Transverse colon (tissue), 4 donors: ENCODE measurements around the gene PAOX. TPM values are rescaled to one million over a fixed set of nuclear protein-coding genes. Genes with fewer than 3 reads are reported as not detected.
A peak's percentile ranks its signal among the peaks of the same experiment; 100 is the strongest.

Experiments used
- DNase-seq: peaks from one replicate; pipeline ENCODE4 v3.0.0-alpha.2; 2019
- H3K27ac ChIP-seq, 4 donors: fragments of 200-600 bp; sonication (generic); 2 replicates each; pipeline ENCODE4 v1.5.1; 2016 to 2018; ENCODE audit warnings: inconsistent platforms in 4 of 4
- H3K27me3 ChIP-seq: fragments of 200-600 bp; sonication (generic); 2 replicates; pipeline ENCODE4 v1.5.1; 2017; ENCODE audit warnings: inconsistent platforms
- H3K36me3 ChIP-seq, 4 donors: fragments of 200-600 bp; sonication (generic); 2 replicates each; pipeline ENCODE4 v1.5.1; 2017 to 2019; ENCODE audit warnings: inconsistent platforms in 4 of 4
- H3K4me1 ChIP-seq, 4 donors: fragments of 200-600 bp; sonication (generic); 2 replicates each; pipeline ENCODE4 v1.5.1; 2017 to 2020; ENCODE audit warnings: inconsistent platforms in 4 of 4
- H3K4me3 ChIP-seq, 4 donors: fragments of 200-600 bp; sonication (generic); 1 replicate in 1 of 4; 2 replicates in 3 of 4; pipeline versions ENCODE4 v1.5.1 to v1.6.1; 2017 to 2019; ENCODE audit warnings: inconsistent platforms in 4 of 4
- H3K9me3 ChIP-seq, 2 donors: fragments of 200-600 bp; sonication (generic); 2 replicates each; pipeline ENCODE4 v1.5.1; 2017 to 2019; ENCODE audit warnings: inconsistent platforms in 2 of 2
- CTCF ChIP-seq, 5 experiments: fragments of 200-600 bp in 3 of 5; fragments of 450-650 bp in 2 of 5; sonication (generic) in 3 of 5; IDR thresholded peaks; 1 replicate in 2 of 5; 2 replicates in 3 of 5; pipeline ENCODE4 v1.5.1; 2016 to 2017; ENCODE audit warnings: antibody characterized with exemption in 5 of 5, inconsistent platforms in 3 of 5, mild to moderate bottlenecking in 2 of 5, moderate library complexity in 1 of 5
- EP300 ChIP-seq: sonication (generic); formaldehyde crosslinking; IDR thresholded peaks from one replicate; pipeline ENCODE4 v1.6.1; 2017; ENCODE audit warnings: antibody characterized with exemption, low read depth
- POLR2A ChIP-seq: fragments of 450-650 bp; IDR thresholded peaks from one replicate; pipeline ENCODE4 v1.6.1; 2016; ENCODE audit warnings: antibody characterized with exemption, mild to moderate bottlenecking, moderate library complexity
- POLR2AphosphoS5 ChIP-seq, 3 donors: sonication (generic); formaldehyde crosslinking; IDR thresholded peaks; one replicate each; pipeline ENCODE4 v1.6.1; 2016; ENCODE audit warnings: antibody characterized with exemption in 3 of 3
- WGBS, 2 donors: methylation state at CpG; one replicate each; pipeline ENCODE4 v1.1.5; 2018; ENCODE audit warnings: low coverage in 1 of 2; 5-methylcytosine and 5-hydroxymethylcytosine counted together
- in situ Hi-C, 4 donors: fragments of 200-750 bp; cut with MboI; loops; one replicate each; pipeline versions ENCODE4 v1.15.0 to v1.15.1; 2017; ENCODE audit warnings: low sequenced_read_pairs in 3 of 4, low pct_ligation_motif_present in 1 of 4, low pct_unique_long_range_greater_than_20kb in 1 of 4
- intact Hi-C: fragments of 100-400 bp; cut with DNase I; formaldehyde crosslinking; loops from one replicate; pipeline ENCODE4 v1.15.1; 2023; ENCODE audit warnings: low total_unique reads
- total RNA-seq, 4 donors: library from RNA; depleted of rRNA; stranded (reverse); fragments of >200 nt; gene quantifications; one replicate each; pipeline ENCODE4 v1.1.0, GENCODE V29; 2016

Gene PAOX
- total RNA-seq, 4 donors from 2014 or later, result 11.3 to 32.4 (median 17.1) TPM

GRCh38 chr10:133336577-133337369 is 42.3 kb upstream of the PAOX start, which contains the start of gene CALY:
Gene CALY, minus strand, starts transcription at chr10:133336896. Its CDS starts 7,907 bp downstream, at chr10:133328989.
- Histone ChIP-seq H3K27me3 (peaks cover 57% of the 10 kb centered on the region), H3K4me1 (peaks cover 14 to 21% (median 20%) of the 10 kb centered on the region in 4 donors), H3K27ac (no peak within 1 kb of the TSS), H3K4me3 (peak within 1 kb of the TSS; percentile 8 to 36 (median 19)), H3K36me3 (no peaks in the 10 kb centered on the region), H3K9me3 (no peaks in the 10 kb centered on the region)
- peak; percentile 62 for DNase-seq
- TF ChIP-seq CTCF (IDR thresholded peaks at IDR 0.05), result no peak
- no peak for TF ChIP-seq POLR2A
- TF ChIP-seq POLR2AphosphoS5 (IDR thresholded peaks at IDR 0.05), result no peak
- TF ChIP-seq EP300, result no peak
- WGBS, 2 donors, result 5% methylated on average over 43 of the region's 63 CpGs; no CpG with 5 or more reads in 1 of the 2 donors
- in situ Hi-C loops (no loop called here), intact Hi-C loops (no loop called here)

GRCh38 chr10:133337370-133337725 is 41.7 kb upstream of the PAOX start:
- WGBS, 2 donors, result 59% methylated on average over 3 of the region's 3 CpGs; no CpG with 5 or more reads in 1 of the 2 donors
- intact Hi-C loops, result no loop called here

DNA sequence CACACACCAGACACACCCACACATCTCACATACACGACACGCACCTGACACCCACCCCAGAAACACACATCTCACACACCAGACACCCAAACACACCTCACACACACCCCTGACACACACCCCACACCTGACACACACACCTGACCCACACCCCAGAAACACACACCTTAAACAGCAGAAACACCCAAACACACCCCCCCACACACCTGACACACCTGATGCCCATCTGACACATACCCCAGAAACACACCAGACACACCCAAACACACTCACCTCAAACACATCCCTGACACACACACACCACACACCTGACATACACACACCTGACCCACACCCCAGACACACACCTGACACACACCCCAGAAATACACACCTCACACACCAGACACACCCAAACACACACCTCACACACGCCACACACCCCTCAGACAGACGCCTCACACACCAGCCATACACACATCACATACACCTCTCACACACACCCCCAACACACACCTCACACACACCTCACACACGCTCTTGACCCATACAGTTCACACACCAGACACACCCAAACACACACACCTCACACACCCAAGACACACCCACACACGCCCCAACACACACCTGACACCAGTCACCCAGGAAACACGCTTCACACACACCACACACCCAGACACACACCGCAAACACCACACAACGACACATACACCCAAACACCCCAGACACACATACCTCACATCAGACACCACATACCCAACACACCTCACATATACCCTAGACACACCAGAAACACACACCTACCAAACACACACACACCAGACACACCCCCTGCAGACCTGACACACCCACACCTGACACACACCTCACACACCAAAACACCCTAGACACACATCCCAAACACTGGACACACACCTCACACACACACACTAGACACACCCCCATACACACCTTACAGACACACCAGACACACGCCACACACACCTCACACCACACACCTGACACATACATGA is 40.7 kb upstream of the PAOX start:
- in situ Hi-C loops, result no loop called here
- Histone ChIP-seq H3K36me3 (no peaks in the 10 kb centered on the region), H3K9me3 (no peaks in the 10 kb centered on the region), H3K4me1 (peaks cover 14 to 21% (median 20%) of the 10 kb centered on the region in 4 donors), H3K4me3 (no peak overlapping the region), H3K27ac (no peak overlapping the region), H3K27me3 (peaks cover 50% of the 10 kb centered on the region)
- intact Hi-C loops, result no loop called here
- TF ChIP-seq POLR2AphosphoS5 (IDR thresholded peaks at IDR 0.05), result no peak
- TF ChIP-seq CTCF (IDR thresholded peaks at IDR 0.05), result no peak
- TF ChIP-seq POLR2A, result no peak
- no peak for TF ChIP-seq EP300
- DNase-seq, result no peak
- WGBS, 2 donors, result 70 to 71% methylated on average over 5 to 10 of the region's 10 CpGs

More at GRCh38 chr10:133337370-133337725, 41.7 kb upstream of the PAOX start:
- Histone ChIP-seq H3K27ac (no peak overlapping the region), H3K36me3 (no peaks in the 10 kb centered on the region), H3K4me1 (peaks cover 14 to 21% (median 20%) of the 10 kb centered on the region in 4 donors), H3K9me3 (no peaks in the 10 kb centered on the region), H3K4me3 (no peak overlapping the region), H3K27me3 (peaks cover 54% of the 10 kb centered on the region)
- DNase-seq, result no peak
- in situ Hi-C loops, result no loop called here
- no peak for TF ChIP-seq CTCF (IDR thresholded peaks at IDR 0.05)
- TF ChIP-seq POLR2AphosphoS5 (IDR thresholded peaks at IDR 0.05), result no peak
- TF ChIP-seq POLR2A, result no peak
- no peak for TF ChIP-seq EP300
